CD4-positive, alpha-beta T cell treated with Interleukin-17A for 4 hours (primary cell): ENCODE data around the gene RNASEH1.
A peak's percentile ranks its signal among the peaks of the same experiment; 100 is the strongest.
"Not testable (repeated sequence)": the region's sequence is repeated elsewhere in the genome, so short reads cannot be mapped to it uniquely, and the experiment has no call there.

ENCODE experiments used
- DNase-seq: peaks from one replicate; pipeline ENCODE4 v3.0.0-alpha.2; 2020; ENCODE audit warnings: mixed read lengths

Gene RNASEH1

DNA sequence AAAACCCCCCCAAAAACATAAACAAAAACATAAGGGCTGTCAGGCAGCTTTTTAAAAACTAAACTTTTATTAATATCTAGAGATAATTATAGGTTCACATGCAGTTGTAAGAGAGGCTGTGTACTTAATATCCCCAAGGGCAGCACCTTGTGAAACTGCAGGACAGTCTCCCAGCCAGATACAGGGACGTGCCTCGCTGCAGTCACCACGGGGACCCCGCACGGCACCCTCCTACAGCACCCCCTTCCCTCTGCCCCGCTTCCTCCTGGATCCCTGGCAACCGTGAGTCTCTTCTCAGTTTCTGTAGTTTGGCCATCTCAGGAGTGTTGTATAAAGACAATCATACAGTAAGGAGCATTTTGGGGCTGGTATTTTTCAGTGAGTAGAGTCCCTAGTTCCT lies 30.0 kb upstream of the RNASEH1 start:
- DNase-seq, result no peak

- DNase-seq, result no peak
These were observed 29.3 kb upstream of the RNASEH1 start for GRCh38 chr2:3587432-3587831.

- DNase-seq, result no peak
These were observed 28.9 kb upstream of the RNASEH1 start for GRCh38 chr2:3587021-3587420.

GRCh38 chr2:3586220-3586619 lies 28.1 kb upstream of the RNASEH1 start:
- no peak for DNase-seq

GRCh38 chr2:3585261-3586109 lies 27.4 kb upstream of the RNASEH1 start:
- DNase-seq, result no peak

GRCh38 chr2:3584608-3585260 lies 26.6 kb upstream of the RNASEH1 start:
- no peak for DNase-seq

DNA sequence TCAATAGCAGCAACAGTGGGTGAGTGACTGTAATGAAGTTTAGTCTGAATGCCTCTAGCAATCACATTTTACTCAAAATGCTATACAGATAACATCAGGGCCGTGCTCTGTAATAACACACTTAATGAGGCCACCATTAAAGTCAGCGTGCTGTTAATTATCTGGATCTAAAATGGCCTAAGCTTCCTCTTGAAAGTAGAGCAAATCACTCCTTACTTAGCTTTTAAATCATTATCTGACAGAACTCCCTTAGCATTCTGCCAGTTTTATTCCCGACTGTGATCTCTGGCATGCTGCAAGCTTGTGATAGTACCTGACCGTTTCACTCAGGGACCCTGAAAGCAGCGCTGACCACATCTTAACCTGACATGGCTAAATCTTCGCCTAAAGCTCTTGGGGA lies 25.9 kb upstream of the RNASEH1 start:
- DNase-seq, result no peak

DNA sequence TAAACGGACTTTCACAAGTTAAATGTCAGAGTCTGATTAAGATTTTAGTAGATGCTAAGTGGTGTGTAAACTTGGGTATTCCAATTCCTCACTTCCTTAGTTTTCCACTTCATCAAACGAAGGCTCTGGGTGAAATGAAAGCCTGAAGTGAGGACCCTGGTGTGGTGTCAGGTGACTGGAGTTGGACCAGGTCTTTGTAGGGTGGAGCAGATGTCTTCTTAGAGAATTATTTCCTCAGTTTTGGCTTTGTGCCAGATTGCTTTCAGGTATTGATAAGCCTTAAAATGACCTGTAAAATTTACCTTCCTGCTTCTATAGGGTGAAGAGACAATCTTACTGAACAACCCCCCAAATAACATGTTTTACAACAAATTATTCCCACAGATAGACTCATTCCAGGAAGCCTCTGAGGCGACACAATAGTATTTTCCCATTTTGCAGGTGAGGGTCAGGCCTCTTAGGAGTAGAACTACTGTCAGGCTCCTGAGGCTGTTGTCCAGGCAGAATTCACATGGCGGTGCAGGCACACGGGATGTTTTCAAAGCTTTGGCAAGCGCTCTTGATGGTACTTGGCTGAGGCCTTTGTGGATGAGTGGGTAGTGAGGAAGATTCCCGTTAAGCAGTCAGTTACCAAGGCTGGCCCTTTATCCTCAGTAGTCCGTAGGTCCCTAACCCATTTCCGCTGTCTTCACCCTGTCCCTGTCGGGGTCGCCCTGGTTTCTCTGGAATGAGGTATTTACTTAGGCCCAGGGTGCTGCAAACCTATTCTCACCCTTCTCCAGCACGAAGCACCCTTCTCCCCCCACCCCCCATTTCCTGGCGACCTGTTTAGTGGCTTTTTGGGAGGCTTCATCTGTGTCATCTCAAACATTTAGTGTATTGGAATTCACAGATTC lies 23.5 kb upstream of the RNASEH1 start:
- DNase-seq, result no peak

DNA sequence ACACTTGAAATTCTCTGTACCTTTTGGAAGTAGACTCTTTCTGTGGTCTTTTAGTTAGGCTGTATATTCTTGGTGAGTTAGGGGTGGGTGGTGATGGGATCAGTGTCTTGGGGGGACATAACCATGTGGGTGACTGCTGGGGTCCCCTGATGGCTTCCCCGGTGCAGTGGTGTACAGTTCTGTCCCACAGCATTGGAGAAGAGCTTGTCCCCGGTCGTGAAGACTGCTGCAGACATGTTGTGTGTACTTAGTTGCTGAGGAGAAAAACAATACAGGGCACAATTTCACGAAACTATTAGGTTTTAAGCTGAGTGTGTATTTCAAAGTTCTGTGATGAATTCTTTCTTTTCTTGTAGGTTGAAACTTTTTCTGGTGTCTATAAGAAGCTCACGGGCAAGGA lies 22.3 kb upstream of the RNASEH1 start:
- DNase-seq, result no peak

- DNase-seq, result no peak
These were observed 20.9 kb upstream of the RNASEH1 start for GRCh38 chr2:3578987-3579386.

DNA sequence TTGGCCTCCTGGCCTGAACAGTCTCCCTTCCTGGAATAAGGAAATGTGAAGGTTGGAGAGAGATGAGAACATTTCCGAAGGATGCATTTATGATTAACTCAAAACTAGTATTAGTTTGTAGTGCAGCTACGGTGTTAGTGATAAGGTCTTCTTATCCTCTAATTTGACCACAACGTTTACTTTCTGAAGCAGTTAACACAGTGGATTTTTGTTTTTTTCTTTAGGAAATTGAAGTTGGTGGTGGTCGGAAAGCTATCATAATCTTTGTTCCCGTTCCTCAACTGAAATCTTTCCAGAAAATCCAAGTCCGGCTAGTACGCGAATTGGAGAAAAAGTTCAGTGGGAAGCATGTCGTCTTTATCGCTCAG lies 18.1 kb upstream of the RNASEH1 start:
- not testable (repeated sequence) for DNase-seq

- peak; percentile 36 for DNase-seq
These were observed 17.6 kb upstream of the RNASEH1 start for GRCh38 chr2:3575534-3576262.

- DNase-seq, result no peak
These were observed 16.0 kb upstream of the RNASEH1 start for GRCh38 chr2:3574155-3574554.

DNA sequence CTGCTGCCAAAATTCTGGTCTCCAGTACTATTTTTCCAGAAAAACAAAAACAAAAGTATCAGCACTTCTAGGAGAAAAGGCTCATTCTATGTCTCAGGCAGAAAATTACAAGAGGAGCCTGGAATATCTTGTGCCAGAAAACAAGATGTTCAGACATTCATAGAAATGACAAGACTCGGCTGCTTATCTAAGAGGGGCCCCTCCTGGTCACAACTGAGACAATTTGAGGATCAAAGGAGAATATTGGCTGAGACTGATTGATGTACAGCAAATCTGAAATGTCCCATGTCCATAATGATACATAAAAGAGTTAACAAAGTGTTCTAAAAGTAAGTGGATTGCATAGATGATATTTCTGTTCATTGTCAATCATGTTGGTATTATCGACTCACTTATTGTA lies 14.5 kb upstream of the RNASEH1 start:
- no peak for DNase-seq

DNA sequence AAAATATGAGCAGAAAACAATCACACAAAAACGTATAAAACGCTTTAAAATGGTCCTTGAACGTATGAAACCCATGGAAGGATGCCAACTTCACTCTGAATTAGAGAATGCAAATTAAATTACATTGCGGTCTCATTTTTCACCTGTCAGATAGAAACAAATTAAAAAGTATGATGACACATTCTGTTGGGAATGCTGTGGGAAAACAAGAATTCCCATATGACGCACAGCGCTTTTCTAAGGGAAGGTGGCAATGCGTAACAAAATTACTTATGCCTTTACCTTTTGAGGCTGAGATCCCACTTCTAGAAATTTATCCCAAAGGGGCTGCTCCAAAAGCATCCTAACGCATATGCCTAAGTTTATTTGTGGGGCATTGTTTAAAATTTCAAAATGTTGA lies 13.2 kb upstream of the RNASEH1 start:
- DNase-seq, result no peak

DNA sequence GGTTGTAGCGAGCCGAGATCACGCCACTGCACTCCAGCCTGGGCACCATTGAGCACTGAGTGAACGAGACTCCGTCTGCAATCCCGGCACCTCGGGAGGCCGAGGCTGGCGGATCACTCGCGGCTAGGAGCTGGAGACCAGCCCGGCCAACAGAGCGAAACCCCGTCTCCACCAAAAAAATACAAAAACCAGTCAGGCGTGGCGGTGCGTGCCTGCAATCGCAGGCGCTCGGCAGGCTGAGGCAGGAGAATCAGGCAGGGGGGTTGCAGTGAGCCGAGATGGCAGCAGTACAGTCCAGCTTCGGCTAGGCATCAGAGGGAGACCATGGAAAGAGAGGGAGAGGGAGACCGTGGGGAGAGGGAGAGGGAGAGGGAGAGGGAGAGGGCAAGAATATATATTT lies 11.5 kb upstream of the RNASEH1 start:
- DNase-seq, result not testable (repeated sequence)

- no peak for DNase-seq
These were observed 8.7 kb upstream of the RNASEH1 start for GRCh38 chr2:3566806-3567205.

DNA sequence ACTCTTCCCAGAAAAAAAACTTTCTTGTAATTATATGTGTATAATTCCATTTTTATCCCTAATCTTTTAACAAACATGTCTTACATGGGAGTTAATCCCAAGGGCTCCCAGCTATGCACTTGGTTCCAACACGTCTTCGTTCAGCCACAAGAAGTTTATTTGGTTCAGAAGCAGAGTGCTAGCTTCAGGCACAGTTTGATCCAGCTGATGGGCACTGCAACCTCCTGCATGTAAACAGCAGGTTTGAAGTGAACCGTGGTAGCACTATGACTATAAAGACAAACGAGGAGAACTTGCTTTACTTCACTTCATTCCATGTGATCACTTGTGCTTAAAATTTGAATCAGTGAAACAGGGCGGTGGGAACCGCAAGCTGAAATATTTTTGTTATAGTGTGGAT lies 7.0 kb upstream of the RNASEH1 start:
- no peak for DNase-seq

DNA sequence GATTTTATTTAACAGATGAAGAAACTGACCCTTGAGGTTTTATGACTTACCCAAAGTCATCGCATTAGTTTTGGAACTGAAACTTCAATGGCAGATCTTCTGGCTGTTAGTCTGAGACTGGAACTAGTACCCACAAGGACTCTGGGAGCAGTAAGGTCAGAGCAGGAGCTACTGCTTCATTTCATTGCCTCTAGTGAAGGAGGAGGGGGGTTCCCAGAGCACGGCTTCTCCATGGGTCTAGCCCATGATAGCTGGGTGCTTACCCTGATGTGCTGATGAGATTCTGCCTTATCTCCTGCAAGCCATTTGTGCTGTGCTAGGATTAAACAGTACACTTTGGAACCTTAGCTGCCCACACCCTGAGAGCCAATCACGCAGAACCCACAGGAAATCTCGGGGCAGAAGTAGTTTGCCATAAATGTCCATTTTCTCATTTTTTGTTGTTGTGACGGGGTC lies 5.4 kb upstream of the RNASEH1 start:
- no peak for DNase-seq

DNA sequence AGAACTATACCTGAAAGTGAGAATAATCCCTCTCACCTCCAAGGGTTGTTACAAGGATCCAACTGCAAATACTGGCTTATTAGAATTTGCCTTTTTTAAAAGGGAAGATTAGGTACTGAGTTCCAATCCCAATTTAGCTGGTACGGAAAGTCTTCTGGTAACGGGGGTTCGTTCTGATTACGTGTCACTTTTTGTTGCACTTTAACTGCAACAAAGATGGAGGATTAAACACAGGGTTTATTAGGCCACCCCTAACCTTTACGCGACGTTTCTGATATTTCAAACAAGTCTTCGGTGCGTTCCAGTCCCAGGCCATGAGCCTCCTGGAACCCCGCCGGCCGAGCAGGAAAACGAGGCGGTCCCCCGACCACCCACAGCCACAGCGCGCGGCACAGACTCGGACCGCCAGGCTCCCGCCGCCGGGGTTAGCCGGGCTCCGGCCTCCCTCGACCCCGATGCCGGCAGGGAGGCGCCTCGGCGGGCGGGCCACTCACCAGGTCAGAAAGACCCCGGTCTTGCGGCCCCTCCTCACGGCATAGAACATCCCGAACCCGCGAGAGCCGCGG lies 411 bp downstream of the RNASEH1 start:
- DNase-seq, result no peak

- DNase-seq, result no peak
These were observed 4.2 kb downstream of the RNASEH1 start for GRCh38 chr2:3553946-3554345.

DNA sequence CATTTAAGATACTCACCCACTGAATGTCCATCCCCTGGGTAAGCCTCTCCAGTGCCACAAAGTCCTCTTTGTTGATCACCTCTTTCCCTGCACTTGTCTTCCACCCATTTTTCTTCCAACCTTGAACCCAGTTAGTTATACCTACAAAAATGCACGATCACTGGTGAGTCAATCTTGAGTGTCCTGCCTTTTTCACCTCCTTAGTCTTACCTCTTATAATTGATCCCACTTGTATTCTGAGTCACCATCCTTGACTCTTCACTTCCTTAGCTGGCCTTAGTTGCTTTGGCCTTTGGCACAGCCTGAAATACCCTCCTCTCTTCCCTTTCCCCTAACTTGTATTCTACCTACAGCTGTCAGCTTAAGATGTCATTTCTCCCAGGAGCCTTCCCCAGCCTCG lies 10.2 kb downstream of the RNASEH1 start:
- DNase-seq, result no peak
